ENCODE measurements around the gene STAM.
"Not testable (repeated sequence)": the region's sequence is repeated elsewhere in the genome, so short reads cannot be mapped to it uniquely, and the experiment has no call there.

The STAM gene

GRCh38 chr10:17643755-17644484, at the start of gene STAM:
STAM (plus strand) TSS chr10:17644151; CDS start chr10:17644340, 189 bp downstream.
- peak; percentile 90 for DNase-seq (ENCODE audit: low spot score)

- DNase-seq (ENCODE audit: low spot score) = no peak
Observed at GRCh38 chr10:17597386-17597785, 46.6 kb upstream of the STAM start.

- no peak for DNase-seq (ENCODE audit: low spot score)
Observed at GRCh38 chr10:17599089-17599488, 44.9 kb upstream of the STAM start.

- no peak for DNase-seq (ENCODE audit: low spot score)
Observed at GRCh38 chr10:17605936-17606335, 38.0 kb upstream of the STAM start.

- DNase-seq (ENCODE audit: low spot score) = no peak
Observed at GRCh38 chr10:17606547-17607040, 37.4 kb upstream of the STAM start.

- no peak for DNase-seq (ENCODE audit: low spot score)
Observed at GRCh38 chr10:17607060-17607459, 36.9 kb upstream of the STAM start.

- peak; percentile 81 for DNase-seq (ENCODE audit: low spot score)
Observed at GRCh38 chr10:17607603-17608332, 36.2 kb upstream of the STAM start.

GRCh38 chr10:17609523-17610079, 34.4 kb upstream of the STAM start:
- DNase-seq (ENCODE audit: low spot score) = no peak

GRCh38 chr10:17616403-17617030, 27.4 kb upstream of the STAM start:
- peak; percentile 37 for DNase-seq (ENCODE audit: low spot score)

GRCh38 chr10:17617031-17617911, 26.7 kb upstream of the STAM start, which contains the start of gene HACD1:
HACD1 (minus strand) TSS chr10:17617374; CDS start chr10:17617339, 35 bp downstream.
- peak; percentile 62 for DNase-seq (ENCODE audit: low spot score)

- no peak for DNase-seq (ENCODE audit: low spot score)
Observed at GRCh38 chr10:17622061-17622460, 21.9 kb upstream of the STAM start.

- no peak for DNase-seq (ENCODE audit: low spot score)
Observed at GRCh38 chr10:17624996-17625395, 19.0 kb upstream of the STAM start.

GRCh38 chr10:17626656-17627055, 17.3 kb upstream of the STAM start:
- no peak for DNase-seq (ENCODE audit: low spot score)

GRCh38 chr10:17632590-17632989, 11.4 kb upstream of the STAM start:
- not testable (repeated sequence) for DNase-seq (ENCODE audit: low spot score)

- no peak for DNase-seq (ENCODE audit: low spot score)
Observed at GRCh38 chr10:17633353-17633752, 10.6 kb upstream of the STAM start.

- no peak for DNase-seq (ENCODE audit: low spot score)
Observed at GRCh38 chr10:17637869-17638268, 6.1 kb upstream of the STAM start.

GRCh38 chr10:17640331-17640816, 3.6 kb upstream of the STAM start:
- no peak for DNase-seq (ENCODE audit: low spot score)

GRCh38 chr10:17643339-17643754, 604 bp upstream of the STAM start:
- no peak for DNase-seq (ENCODE audit: low spot score)

- DNase-seq (ENCODE audit: low spot score) = peak; percentile 60
Observed at GRCh38 chr10:17644485-17644943, 563 bp downstream of the STAM start.

GRCh38 chr10:17645621-17646345, 1.8 kb downstream of the STAM start:
- DNase-seq (ENCODE audit: low spot score) = no peak
